HepG2 (cell line): ENCODE results near the gene ZNF607. TPM values are rescaled to one million over a fixed set of nuclear protein-coding genes. Genes with fewer than 3 reads are reported as not detected.

Experiments
- CENPX ChIP-seq: sonication (generic); formaldehyde crosslinking; IDR thresholded peaks from 2 replicates; pipeline ENCODE4 v1.9.0; 2021; ENCODE audit warnings: mild to moderate bottlenecking, missing genetic modification reagents, moderate library complexity
- GFI1 ChIP-seq: sonication (generic); formaldehyde crosslinking; IDR thresholded peaks from 2 replicates; pipeline ENCODE4 v1.5.0; 2020; ENCODE audit warnings: missing genetic modification reagents, mild to moderate bottlenecking, borderline replicate concordance
- MED8 ChIP-seq: sonication (generic); formaldehyde crosslinking; IDR thresholded peaks from 2 replicates; pipeline ENCODE4 v1.8.1; 2023; ENCODE audit warnings: mild to moderate bottlenecking, missing genetic modification reagents; ENCODE audit not compliant: insufficient replicate concordance
- MTA1 ChIP-seq: sonication (generic); formaldehyde crosslinking; IDR thresholded peaks from 2 replicates; pipeline ENCODE4 v1.4.0; 2020; ENCODE audit warnings: missing genetic modification reagents, mild to moderate bottlenecking, borderline replicate concordance
- NFIB ChIP-seq: sonication (generic); formaldehyde crosslinking; IDR thresholded peaks from 2 replicates; pipeline ENCODE4 v1.9.0; 2021; ENCODE audit warnings: missing genetic modification reagents, mild to moderate bottlenecking, borderline replicate concordance
- PRPF4 ChIP-seq: fragments of 200-400 bp; formaldehyde crosslinking; IDR thresholded peaks from 2 replicates; pipeline ENCODE4 v1.6.1; 2016; ENCODE audit warnings: low read length, low read depth; ENCODE audit not compliant: poor library complexity, severe bottlenecking
- RARA ChIP-seq: IDR thresholded peaks from 2 replicates; pipeline ENCODE4 v1.6.1; 2016; ENCODE audit warnings: missing genetic modification reagents, missing compliant biosample characterization
- SOX6 ChIP-seq, 2 experiments: fragments of 450-650 bp in 1 of 2; sonication (generic) in 1 of 2; formaldehyde crosslinking in 1 of 2; IDR thresholded peaks; 2 replicates each; pipeline versions ENCODE4 v1.4.0 to v1.6.1; 2017 to 2020; ENCODE audit warnings: antibody characterized with exemption in 1 of 2, mild to moderate bottlenecking in 1 of 2, missing genetic modification reagents in 1 of 2
- TAF15 ChIP-seq: fragments of 200-400 bp; formaldehyde crosslinking; IDR thresholded peaks from one replicate; pipeline ENCODE4 v1.6.1; 2018; ENCODE audit warnings: mild to moderate bottlenecking, low read depth, low read length; ENCODE audit not compliant: poor library complexity, severe bottlenecking
- TCF7 ChIP-seq: sonication (generic); IDR thresholded peaks from 2 replicates; pipeline ENCODE4 v1.6.1; 2016; ENCODE audit warnings: antibody characterized with exemption, low read depth
- TEAD3 ChIP-seq: optimal IDR thresholded peaks from 2 replicates; pipeline ENCODE3; 2016; ENCODE audit warnings: borderline replicate concordance
- THAP9 ChIP-seq: sonication (generic); formaldehyde crosslinking; IDR thresholded peaks from 2 replicates; pipeline ENCODE4; 2020; ENCODE audit warnings: missing genetic modification reagents, mild to moderate bottlenecking, borderline replicate concordance
- ZNF225 ChIP-seq: sonication (generic); formaldehyde crosslinking; IDR thresholded peaks from 2 replicates; pipeline ENCODE4 v1.4.0; 2020; ENCODE audit warnings: mild to moderate bottlenecking, missing genetic modification reagents
- ZNF24 ChIP-seq: fragments of 450-650 bp; IDR thresholded peaks from 2 replicates; pipeline ENCODE4 v1.6.1; 2017; ENCODE audit warnings: antibody characterized with exemption, mild to moderate bottlenecking
- ZNF543 ChIP-seq: sonication (generic); formaldehyde crosslinking; IDR thresholded peaks from 2 replicates; pipeline ENCODE4 v1.4.0; 2020; ENCODE audit warnings: mild to moderate bottlenecking, missing genetic modification reagents
- ZNF652 ChIP-seq: IDR thresholded peaks from 2 replicates; pipeline ENCODE4 v1.6.1; 2016; ENCODE audit warnings: low read depth, borderline replicate concordance
- ZNF691 ChIP-seq: sonication (generic); formaldehyde crosslinking; IDR thresholded peaks from 2 replicates; pipeline ENCODE4 v1.4.0; 2020; ENCODE audit warnings: missing genetic modification reagents, low read depth, mild to moderate bottlenecking, borderline replicate concordance
- polyA plus RNA-seq, 8 experiments: library from polyadenylated mRNA; depleted of rRNA in 3 of 8; stranded (reverse) in 7 of 8; unstranded in 1 of 8; fragments of >200 nt; fragmentation: Illumina TruSeq in 4 of 8; extraction: Trizol in 4 of 8; gene quantifications; 2 replicates each; pipeline versions ENCODE4 v1.2.1 to v1.2.3, GENCODE V29; 2011 to 2016; ENCODE audit warnings: low read depth in 4 of 8, missing spikeins in 1 of 8, mixed read lengths in 1 of 8; ENCODE audit not compliant: insufficient read depth in 1 of 8
- total RNA-seq, 5 experiments: library from RNA; depleted of rRNA; stranded (reverse); fragments of >200 nt; fragmentation: Illumina TruSeq; extraction: Trizol; gene quantifications; 2 replicates each; pipeline ENCODE4 v1.2.3, GENCODE V29; 2016; ENCODE audit warnings: low read depth in 1 of 5
- TF ChIP-seq, protein P1 (sequence below): sonication (generic); formaldehyde crosslinking; IDR thresholded peaks from 2 replicates; pipeline ENCODE4 v1.4.0; 2020; ENCODE audit warnings: missing genetic modification reagents, mild to moderate bottlenecking, borderline replicate concordance
- TF ChIP-seq, protein P2 (sequence below): sonication (generic); formaldehyde crosslinking; conservative IDR thresholded peaks from 2 replicates; pipeline ENCODE4 v1.4.0; 2020; ENCODE audit warnings: missing genetic modification reagents

ZNF607 gene
- total and polyA plus RNA-seq, 2 of the 13 experiments (the other 11 are each of a cell fraction or from before 2014, with no cell fraction given), result 3.8 to 8.3 TPM

DNA sequence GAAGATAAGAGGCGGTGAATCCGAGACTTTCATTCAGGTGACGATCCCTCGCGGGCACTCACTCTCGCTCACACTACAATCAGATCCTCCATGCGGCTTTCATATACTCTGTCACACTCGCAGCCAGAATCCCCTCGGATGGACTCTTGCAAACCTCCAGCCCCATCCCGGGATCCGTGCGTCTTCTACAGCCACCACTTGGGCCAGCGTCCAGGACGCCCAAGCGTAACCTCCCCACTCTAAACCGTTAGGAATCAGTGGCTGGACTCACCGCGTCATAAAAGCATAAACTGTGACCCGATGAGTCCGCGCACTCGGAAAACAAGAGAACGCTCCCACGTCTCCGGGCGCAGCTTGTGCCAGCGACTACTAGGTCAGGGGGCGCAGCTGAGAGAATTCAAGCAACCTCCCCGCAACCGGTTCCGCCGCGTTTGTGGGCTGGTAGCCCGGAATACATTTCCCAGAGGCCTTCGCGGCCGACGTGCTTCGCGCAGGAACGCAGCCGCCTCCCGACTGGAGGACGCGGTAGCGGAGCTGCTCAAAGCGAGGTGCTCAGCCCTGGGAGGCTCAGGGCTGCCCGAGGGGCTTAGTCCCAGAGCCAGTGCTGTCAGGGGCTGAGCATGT is 27.6 kb downstream of the ZNF607 start (continued):
- TF ChIP-seq MTA1, result peak; percentile 45; the same call in 1 of the 2 replicates
- no peak for TF ChIP-seq SOX6 (IDR thresholded peaks at IDR 0.05)
- TF ChIP-seq SOX6 (CRISPR knock-in tag; IDR thresholded peaks at IDR 0.05), result peak; percentile 65; the same call in 1 of the 2 replicates
- no peak for TF ChIP-seq CENPX
- 0 out of 2 replicates have a peak, but pooled peaks have one; percentile 45 for TF ChIP-seq GFI1
- TF ChIP-seq, protein P1, sequence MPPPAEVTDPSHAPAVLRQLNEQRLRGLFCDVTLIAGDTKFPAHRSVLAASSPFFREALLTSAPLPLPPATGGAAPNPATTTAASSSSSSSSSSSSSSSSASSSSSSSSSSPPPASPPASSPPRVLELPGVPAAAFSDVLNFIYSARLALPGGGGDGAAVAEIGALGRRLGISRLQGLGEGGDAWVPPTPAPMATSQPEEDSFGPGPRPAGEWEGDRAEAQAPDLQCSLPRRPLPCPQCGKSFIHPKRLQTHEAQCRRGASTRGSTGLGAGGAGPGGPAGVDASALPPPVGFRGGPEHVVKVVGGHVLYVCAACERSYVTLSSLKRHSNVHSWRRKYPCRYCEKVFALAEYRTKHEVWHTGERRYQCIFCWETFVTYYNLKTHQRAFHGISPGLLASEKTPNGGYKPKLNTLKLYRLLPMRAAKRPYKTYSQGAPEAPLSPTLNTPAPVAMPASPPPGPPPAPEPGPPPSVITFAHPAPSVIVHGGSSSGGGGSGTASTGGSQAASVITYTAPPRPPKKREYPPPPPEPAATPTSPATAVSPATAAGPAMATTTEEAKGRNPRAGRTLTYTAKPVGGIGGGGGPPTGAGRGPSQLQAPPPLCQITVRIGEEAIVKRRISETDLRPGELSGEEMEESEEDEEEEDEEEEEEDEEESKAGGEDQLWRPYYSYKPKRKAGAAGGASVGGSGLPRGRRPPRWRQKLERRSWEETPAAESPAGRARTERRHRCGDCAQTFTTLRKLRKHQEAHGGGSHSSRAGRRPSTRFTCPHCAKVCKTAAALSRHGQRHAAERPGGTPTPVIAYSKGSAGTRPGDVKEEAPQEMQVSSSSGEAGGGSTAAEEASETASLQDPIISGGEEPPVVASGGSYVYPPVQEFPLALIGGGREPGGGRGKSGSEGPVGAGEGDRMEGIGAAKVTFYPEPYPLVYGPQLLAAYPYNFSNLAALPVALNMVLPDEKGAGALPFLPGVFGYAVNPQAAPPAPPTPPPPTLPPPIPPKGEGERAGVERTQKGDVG (CRISPR knock-in tag), result no peak
- peak; percentile 12; the same call in 1 of the 2 replicates for TF ChIP-seq ZNF652 (CRISPR knock-in tag)
- peak; percentile 98 for TF ChIP-seq ZNF691 (CRISPR knock-in tag)
- TF ChIP-seq ZNF225 (CRISPR knock-in tag), result peak; percentile 82
- TF ChIP-seq, protein P2, sequence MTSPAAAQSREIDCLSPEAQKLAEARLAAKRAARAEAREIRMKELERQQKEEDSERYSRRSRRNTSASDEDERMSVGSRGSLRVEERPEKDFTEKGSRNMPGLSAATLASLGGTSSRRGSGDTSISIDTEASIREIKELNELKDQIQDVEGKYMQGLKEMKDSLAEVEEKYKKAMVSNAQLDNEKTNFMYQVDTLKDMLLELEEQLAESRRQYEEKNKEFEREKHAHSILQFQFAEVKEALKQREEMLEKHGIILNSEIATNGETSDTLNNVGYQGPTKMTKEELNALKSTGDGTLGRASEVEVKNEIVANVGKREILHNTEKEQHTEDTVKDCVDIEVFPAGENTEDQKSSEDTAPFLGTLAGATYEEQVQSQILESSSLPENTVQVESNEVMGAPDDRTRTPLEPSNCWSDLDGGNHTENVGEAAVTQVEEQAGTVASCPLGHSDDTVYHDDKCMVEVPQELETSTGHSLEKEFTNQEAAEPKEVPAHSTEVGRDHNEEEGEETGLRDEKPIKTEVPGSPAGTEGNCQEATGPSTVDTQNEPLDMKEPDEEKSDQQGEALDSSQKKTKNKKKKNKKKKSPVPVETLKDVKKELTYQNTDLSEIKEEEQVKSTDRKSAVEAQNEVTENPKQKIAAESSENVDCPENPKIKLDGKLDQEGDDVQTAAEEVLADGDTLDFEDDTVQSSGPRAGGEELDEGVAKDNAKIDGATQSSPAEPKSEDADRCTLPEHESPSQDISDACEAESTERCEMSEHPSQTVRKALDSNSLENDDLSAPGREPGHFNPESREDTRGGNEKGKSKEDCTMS (CRISPR knock-in tag), result no peak
- peak; percentile 74; the same call in 1 of the 2 replicates for TF ChIP-seq THAP9 (CRISPR knock-in tag)
- no peak for TF ChIP-seq TAF15
- no peak; the same call in 1 of the 2 replicates for TF ChIP-seq RARA (CRISPR knock-in tag)
- TF ChIP-seq TEAD3, result peak; percentile 87
- no peak for TF ChIP-seq ZNF24
- TF ChIP-seq NFIB, result no peak
- no peak for TF ChIP-seq PRPF4
- TF ChIP-seq TCF7, result no peak
- TF ChIP-seq ZNF543 (CRISPR knock-in tag), result no peak
- no peak for TF ChIP-seq MED8 (CRISPR knock-in tag)
